Stimulated activated CD8-positive, alpha-beta memory T cell treated with anti-CD3 and anti-CD28 coated beads, Interleukin-12 subunit alpha, Interleukin-12 subunit beta, amount 100 ng/mL, for 1 hour (primary cell): ENCODE measurements around the gene SLC7A7.
"Not testable (repeated sequence)": the region's sequence is repeated elsewhere in the genome, so short reads cannot be mapped to it uniquely, and the experiment has no call there.

ENCODE experiments used
- DNase-seq: peaks from one replicate; pipeline ENCODE4 v3.0.0-alpha.2; 2020; ENCODE audit warnings: low read depth

SLC7A7 gene

DNA sequence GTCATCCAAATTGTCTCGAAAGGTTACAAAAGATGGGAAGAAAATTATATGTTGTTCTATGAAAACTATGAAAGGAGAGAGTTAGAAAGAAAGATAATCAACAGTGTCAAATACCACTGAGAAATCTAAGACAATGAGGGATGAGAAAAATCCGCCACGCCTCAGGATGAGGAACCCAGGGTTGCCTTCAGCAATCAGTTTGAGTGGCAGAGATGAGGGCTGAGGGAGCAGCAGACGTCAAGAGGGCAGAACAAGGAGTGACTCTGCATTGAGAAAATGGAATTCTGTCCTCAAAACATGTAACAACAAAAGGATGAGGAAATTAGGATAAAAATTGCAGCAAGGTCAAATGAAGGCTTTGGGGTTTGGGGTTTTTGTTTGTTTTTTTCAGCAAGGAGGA, 67.0 kb downstream of the SLC7A7 start:
- DNase-seq, result no peak

DNA sequence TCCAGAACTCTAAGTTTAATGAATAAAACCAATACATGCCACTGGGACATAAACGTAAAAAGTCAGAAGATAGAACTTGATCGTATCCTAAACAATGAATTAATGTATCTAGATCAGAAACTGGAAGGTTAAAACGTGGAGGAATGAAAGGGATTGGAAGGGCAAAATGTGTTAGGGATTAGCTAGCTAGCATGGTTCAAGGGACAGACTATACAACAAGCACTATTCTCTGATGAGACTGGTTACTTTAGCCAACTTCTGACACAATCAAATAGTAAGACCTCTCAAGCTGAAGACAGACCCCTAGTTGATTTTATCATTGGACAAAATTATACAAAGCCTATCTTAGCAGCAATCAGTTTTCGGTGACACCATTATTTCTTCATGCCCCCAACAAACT, 67.5 kb downstream of the SLC7A7 start:
- no peak for DNase-seq

- no peak for DNase-seq
These were observed 75.2 kb downstream of the SLC7A7 start for GRCh38 chr14:22740020-22740419.

DNA sequence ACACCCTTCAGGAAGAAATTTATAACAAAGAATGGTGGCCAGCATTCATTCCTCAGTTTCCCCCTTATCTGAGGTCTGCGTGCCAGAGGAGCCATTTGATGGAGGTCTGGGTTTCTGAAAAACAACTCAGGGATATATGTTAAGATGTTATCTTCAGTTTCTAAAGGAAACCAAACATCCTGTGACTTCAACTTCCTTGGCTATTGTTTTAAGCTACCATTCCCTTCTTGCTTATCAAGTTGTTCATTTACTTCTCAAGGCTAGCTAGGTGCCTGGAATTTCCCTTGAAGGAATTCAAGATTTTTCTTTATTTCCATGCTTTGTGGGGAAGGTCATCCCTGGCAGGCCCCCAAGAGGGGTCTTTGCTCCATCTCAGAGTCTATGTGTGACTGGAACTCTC, 75.8 kb downstream of the SLC7A7 start:
- DNase-seq, result no peak

- no peak for DNase-seq
These were observed 78.2 kb downstream of the SLC7A7 start for GRCh38 chr14:22737052-22737451.

GRCh38 chr14:22736384-22736783, 78.9 kb downstream of the SLC7A7 start:
- DNase-seq, result not testable (repeated sequence)

GRCh38 chr14:22735096-22735495, 80.1 kb downstream of the SLC7A7 start:
- no peak for DNase-seq

DNA sequence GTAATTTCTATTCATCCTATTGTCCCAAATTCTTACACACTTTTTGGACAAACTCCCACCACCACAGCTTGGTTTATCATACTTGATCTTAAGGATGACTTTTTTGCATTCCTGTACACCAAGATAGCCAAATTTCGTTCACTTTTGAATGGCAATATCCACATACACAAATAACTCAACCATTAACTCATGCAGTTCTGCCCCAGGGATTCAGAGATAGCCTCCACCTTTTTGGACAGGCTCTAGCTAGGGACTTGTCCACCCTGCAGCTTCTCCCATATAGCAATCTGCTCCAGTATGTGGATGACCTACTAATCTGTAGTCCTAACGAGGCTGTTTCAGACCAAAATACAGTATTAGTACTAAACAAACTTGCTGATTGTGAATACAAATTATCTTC, 81.4 kb downstream of the SLC7A7 start:
- DNase-seq, result no peak

DNA sequence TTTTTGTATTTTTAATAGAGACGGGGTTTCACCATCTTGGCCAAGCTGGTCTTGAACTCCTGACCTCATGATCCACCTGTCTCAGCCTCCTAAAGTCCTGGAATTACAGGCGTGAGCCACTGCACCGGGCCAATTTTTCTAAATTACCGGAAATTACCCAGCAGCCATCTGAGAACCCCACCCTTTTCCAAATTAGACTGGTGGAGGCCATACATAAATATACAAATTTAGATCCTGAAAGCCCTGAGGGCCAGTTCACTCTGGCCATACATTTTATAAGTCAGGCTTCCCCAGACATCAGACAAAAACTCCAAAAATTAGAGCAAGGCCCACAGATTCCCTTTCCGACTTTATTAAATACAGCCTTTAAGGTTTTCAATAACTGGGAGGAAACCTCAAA, 83.2 kb downstream of the SLC7A7 start:
- DNase-seq, result not testable (repeated sequence)

DNA sequence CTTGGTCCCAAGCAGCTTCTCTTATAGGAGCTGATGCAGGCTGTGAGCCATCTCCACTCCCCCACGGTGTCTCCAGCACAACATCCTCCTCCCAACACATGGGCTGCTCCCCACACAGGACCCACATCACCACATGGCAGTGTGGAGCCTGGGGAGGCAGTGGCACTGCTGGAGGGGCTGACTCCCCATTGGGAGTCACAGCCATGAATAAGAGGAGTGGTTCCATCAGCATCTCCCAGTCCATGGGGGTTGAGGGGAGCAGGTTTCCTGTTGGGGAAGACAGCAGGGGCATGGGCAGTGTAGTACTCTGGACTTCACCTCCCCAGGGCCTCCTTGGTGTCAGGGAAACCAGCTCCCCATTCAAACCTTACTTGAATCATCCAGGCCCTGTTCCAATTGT, 89.2 kb downstream of the SLC7A7 start:
- no peak for DNase-seq

GRCh38 chr14:22725374-22725773, 89.9 kb downstream of the SLC7A7 start:
- not testable (repeated sequence) for DNase-seq

- DNase-seq, result not testable (repeated sequence)
These were observed 90.4 kb downstream of the SLC7A7 start for GRCh38 chr14:22724847-22725246.

GRCh38 chr14:22723815-22724214, 91.4 kb downstream of the SLC7A7 start:
- DNase-seq, result no peak
